Osteoblast (primary cell): ENCODE measurements around the gene IL31. TPM values are rescaled to one million over a fixed set of nuclear protein-coding genes. Genes with fewer than 3 reads are reported as not detected.

ENCODE experiments used
- DNase-seq: peaks from one replicate; pipeline ENCODE4 v3.0.0; 2011; ENCODE audit warnings: low spot score, mixed read lengths; ENCODE audit not compliant: insufficient read length; ENCODE audit errors: missing footprints
- H2AFZ ChIP-seq: 2 replicates; pipeline ENCODE4 v1.6.0; 2011; ENCODE audit warnings: mild to moderate bottlenecking, low read length
- H3K27ac ChIP-seq: 2 replicates; pipeline ENCODE4 v1.5.1; 2011; ENCODE audit warnings: mild to moderate bottlenecking, low read depth, low read length, moderate library complexity
- H3K27me3 ChIP-seq: 2 replicates; pipeline ENCODE4 v1.6.0; 2012; ENCODE audit warnings: mild to moderate bottlenecking, control low read depth, inconsistent platforms, low read length, moderate library complexity; ENCODE audit not compliant: insufficient read depth
- H3K36me3 ChIP-seq: 2 replicates; pipeline ENCODE4 v1.5.1; 2011; ENCODE audit warnings: mild to moderate bottlenecking, low read length, control low read depth, moderate library complexity; ENCODE audit not compliant: insufficient read depth
- H3K4me1 ChIP-seq: 2 replicates; pipeline ENCODE4 v1.5.1; 2011; ENCODE audit warnings: mild to moderate bottlenecking, low read length, control low read depth, moderate library complexity; ENCODE audit not compliant: insufficient read depth
- H3K4me2 ChIP-seq: 2 replicates; pipeline ENCODE4 v1.6.0; 2011; ENCODE audit warnings: mild to moderate bottlenecking, low read length; ENCODE audit not compliant: insufficient read depth
- H3K4me3 ChIP-seq: fragments of 200-600 bp; sonication (generic); 3 replicates; pipeline ENCODE4 v1.5.1; 2012; ENCODE audit warnings: mild to moderate bottlenecking, low read length, inconsistent platforms; ENCODE audit not compliant: insufficient read depth
- H3K79me2 ChIP-seq: 2 replicates; pipeline ENCODE4 v1.6.0; 2012; ENCODE audit warnings: mild to moderate bottlenecking, low read length, control low read depth, inconsistent platforms; ENCODE audit not compliant: insufficient read depth
- H3K9me3 ChIP-seq: 2 replicates; pipeline ENCODE4 v1.5.1; 2011; ENCODE audit warnings: low read depth, low read length, control low read depth
- H4K20me1 ChIP-seq: 2 replicates; pipeline ENCODE4 v1.6.0; 2012; ENCODE audit warnings: mild to moderate bottlenecking, low read length, control low read depth; ENCODE audit not compliant: insufficient read depth
- total RNA-seq: library from RNA; depleted of rRNA; stranded (reverse); fragments of >200 nt; gene quantifications from 2 replicates; pipeline ENCODE4 v1.2.3, GENCODE V29; 2012
- TF ChIP-seq, protein P1 (sequence below): IDR thresholded peaks from 2 replicates; pipeline ENCODE4 v1.5.1; 2011; ENCODE audit warnings: mild to moderate bottlenecking, low read depth, low read length, moderate library complexity; ENCODE audit errors: extremely low read depth

IL31 gene
- total RNA-seq, 1 donor: not detected

DNA sequence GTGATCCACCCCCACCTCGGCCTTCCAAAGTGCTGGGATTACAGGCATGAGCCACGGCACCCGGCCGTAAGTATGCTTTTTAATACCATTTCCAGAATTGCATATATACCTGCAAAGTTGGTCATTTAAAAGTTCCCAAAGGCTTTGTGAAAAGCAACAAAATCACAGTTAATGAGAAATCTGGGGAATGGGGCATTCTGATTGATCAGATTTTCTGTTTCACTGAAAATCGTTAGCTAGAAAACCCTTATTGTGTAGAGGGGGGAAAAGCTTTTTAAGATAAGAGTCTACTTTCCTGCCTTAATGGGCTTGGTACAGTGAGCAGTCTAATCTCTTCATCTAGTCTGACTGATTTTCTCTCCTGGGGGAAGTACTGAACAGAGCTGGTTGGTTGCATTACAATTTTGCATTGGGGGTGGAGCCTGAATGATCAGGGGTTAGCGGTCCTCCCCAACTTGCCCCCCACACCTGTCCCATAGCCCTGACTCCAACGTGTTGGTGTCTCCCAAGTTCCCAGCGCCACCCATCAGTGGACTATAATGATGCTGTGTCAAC, 23.8 kb downstream of the IL31 start:
- no peak overlapping the region for H3K4me3 ChIP-seq
- H3K27me3 ChIP-seq: peaks cover 4% of the 10 kb centered on the region
- no peaks in the 10 kb centered on the region for H3K9me3 ChIP-seq
- DNase-seq: peak; percentile 44
- no peak overlapping the region for H2AFZ ChIP-seq
- no peak overlapping the region for H3K4me2 ChIP-seq
- no peaks in the 10 kb centered on the region for H4K20me1 ChIP-seq
- no peaks in the 10 kb centered on the region for H3K36me3 ChIP-seq
- no peaks in the 10 kb centered on the region for H3K79me2 ChIP-seq
- TF ChIP-seq, protein P1, sequence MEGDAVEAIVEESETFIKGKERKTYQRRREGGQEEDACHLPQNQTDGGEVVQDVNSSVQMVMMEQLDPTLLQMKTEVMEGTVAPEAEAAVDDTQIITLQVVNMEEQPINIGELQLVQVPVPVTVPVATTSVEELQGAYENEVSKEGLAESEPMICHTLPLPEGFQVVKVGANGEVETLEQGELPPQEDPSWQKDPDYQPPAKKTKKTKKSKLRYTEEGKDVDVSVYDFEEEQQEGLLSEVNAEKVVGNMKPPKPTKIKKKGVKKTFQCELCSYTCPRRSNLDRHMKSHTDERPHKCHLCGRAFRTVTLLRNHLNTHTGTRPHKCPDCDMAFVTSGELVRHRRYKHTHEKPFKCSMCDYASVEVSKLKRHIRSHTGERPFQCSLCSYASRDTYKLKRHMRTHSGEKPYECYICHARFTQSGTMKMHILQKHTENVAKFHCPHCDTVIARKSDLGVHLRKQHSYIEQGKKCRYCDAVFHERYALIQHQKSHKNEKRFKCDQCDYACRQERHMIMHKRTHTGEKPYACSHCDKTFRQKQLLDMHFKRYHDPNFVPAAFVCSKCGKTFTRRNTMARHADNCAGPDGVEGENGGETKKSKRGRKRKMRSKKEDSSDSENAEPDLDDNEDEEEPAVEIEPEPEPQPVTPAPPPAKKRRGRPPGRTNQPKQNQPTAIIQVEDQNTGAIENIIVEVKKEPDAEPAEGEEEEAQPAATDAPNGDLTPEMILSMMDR: no peak
- no peak overlapping the region for H3K27ac ChIP-seq
- H3K4me1 ChIP-seq: no peaks in the 10 kb centered on the region

DNA sequence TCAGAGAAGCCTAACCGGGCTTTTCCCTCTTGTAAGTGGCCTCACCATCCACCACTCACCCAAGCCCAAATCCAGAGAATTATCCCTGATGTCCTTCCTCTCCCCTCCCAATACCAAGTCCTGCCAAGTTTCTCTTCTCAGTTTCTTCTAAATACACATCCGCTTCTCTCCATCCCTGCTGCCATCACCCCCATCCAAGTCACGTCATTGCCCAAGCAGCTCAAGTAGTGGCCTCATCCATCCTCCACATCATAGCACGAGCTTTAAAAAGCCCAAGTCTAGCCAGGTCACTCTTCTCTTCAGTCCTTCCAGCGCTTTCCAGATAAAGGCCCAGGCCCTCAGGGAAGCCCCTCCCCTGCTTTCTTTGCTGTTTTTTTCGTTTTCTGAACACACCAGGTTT, 25.4 kb downstream of the IL31 start:
- no peak overlapping the region for H3K4me3 ChIP-seq
- no peak overlapping the region for H3K27ac ChIP-seq
- peaks cover 4% of the 10 kb centered on the region for H3K27me3 ChIP-seq
- H3K79me2 ChIP-seq: no peaks in the 10 kb centered on the region
- no peaks in the 10 kb centered on the region for H4K20me1 ChIP-seq
- H3K36me3 ChIP-seq: peaks cover 4% of the 10 kb centered on the region
- no peaks in the 10 kb centered on the region for H3K4me1 ChIP-seq
- no peak overlapping the region for H3K4me2 ChIP-seq
- H3K9me3 ChIP-seq: no peaks in the 10 kb centered on the region
- no peak overlapping the region for H2AFZ ChIP-seq
- peak; percentile 87 for DNase-seq
- TF ChIP-seq, protein P1: no peak

DNA sequence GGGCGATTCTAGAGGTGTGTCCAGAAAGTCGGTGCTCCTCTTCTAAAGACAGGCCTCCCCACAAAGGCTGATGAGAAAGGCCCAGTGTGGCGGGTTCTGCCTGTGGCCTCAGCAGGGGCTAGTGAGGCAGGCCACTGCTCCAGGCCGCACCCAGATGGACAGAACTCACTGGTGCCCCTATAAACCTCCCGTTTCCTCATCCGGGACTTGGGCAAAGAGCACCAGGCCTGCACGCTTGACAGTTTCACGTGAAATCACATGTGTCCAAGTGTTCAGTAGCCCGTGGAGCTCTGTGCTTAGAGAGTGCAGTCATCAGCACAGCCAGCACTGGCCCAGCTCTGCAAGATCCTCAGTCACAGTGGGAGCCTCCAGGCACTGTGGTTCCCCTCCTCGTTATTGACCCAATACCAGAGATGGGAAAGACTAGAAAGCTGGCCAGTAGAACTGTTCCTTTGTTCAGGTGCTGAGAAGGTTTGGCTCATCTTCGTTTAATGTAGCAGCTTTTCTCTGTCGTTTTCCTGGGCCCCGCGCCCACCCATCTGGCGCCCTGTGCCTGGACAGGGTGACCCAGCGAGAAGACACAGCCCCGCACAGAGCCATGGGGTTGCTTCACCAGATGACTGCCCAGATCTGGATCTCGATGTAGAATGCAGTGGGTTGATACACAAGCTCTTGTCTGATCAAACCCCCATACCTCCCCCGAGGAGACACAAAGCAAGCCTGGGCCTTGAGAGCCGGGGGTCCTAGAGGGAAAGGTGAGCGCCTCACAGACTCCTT, 26.3 kb downstream of the IL31 start:
- H3K27me3 ChIP-seq: peaks cover 4% of the 10 kb centered on the region
- no peak overlapping the region for H3K4me3 ChIP-seq
- H3K9me3 ChIP-seq: no peaks in the 10 kb centered on the region
- H3K4me1 ChIP-seq: no peaks in the 10 kb centered on the region
- TF ChIP-seq, protein P1: no peak
- peak; percentile 71 for DNase-seq
- no peak overlapping the region for H3K27ac ChIP-seq
- no peak overlapping the region for H2AFZ ChIP-seq
- no peaks in the 10 kb centered on the region for H3K79me2 ChIP-seq
- no peak overlapping the region for H3K4me2 ChIP-seq
- H4K20me1 ChIP-seq: no peaks in the 10 kb centered on the region
- peaks cover 9% of the 10 kb centered on the region for H3K36me3 ChIP-seq

DNA sequence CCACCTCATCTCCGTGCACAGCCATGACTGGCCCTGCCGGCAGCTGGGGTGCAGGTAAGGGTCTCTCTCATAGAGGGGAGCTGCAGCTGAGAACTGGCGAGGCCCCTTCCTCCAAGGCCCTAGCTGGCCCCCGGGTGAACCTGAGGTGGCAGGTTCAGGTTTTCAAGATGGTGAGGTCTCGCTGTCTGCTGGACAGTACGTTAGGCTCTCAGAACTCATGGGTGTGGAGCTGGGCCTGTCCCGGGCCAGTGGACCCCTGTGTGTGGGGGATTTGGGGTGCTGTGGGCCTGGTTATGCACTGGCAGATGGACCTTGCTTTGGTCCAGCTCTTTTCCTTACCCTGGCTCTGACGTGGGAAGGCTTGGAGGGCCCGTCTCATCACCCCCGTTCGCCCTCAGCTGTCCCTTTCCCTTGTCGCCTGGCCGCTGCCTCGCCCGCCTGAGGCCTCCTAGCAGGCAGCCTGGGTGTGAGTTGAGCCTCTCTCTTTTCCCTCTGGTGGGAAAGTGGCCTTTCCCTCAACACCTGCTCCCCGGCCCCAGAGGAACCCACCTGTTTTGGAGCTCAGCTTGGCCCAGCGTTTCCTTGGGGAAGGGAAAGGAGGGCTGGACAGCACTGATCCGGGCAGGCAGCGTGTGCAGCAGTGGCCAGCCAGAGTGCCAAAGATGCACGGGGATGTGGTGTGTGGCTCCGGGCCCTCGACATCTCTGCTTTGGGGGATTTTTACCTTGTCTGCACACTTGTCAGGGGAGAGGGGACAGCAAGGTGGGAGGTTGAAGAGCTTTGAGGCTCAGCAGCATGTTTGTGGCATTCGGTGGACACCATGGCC, 28.3 kb downstream of the IL31 start:
- H3K4me2 ChIP-seq: no peak overlapping the region
- no peak overlapping the region for H3K4me3 ChIP-seq
- no peaks in the 10 kb centered on the region for H3K4me1 ChIP-seq
- H4K20me1 ChIP-seq: no peaks in the 10 kb centered on the region
- no peak overlapping the region for H2AFZ ChIP-seq
- no peak overlapping the region for H3K27ac ChIP-seq
- H3K36me3 ChIP-seq: peaks cover 25% of the 10 kb centered on the region
- no peaks in the 10 kb centered on the region for H3K79me2 ChIP-seq
- peaks cover 4% of the 10 kb centered on the region for H3K27me3 ChIP-seq
- DNase-seq: peak; percentile 76
- TF ChIP-seq, protein P1: no peak
- no peaks in the 10 kb centered on the region for H3K9me3 ChIP-seq
